MM.1S (cell line): ENCODE measurements around the gene PIGU.

Source experiments
- EZH2 ChIP-seq: fragments of 300-600 bp; sonication (generic); optimal IDR thresholded peaks from 2 replicates; pipeline ENCODE3; 2017; ENCODE audit warnings: low read depth, mild to moderate bottlenecking, antibody characterized with exemption, low read length, mixed read lengths
- EZH2phosphoT487 ChIP-seq: fragments of 300-600 bp; sonication (generic); IDR thresholded peaks from 2 replicates; pipeline ENCODE4 v1.6.1; 2018; ENCODE audit warnings: antibody characterized with exemption, low read length
- TF ChIP-seq, protein P1 (sequence below): fragments of 300-600 bp; sonication (generic); IDR thresholded peaks from 2 replicates; pipeline ENCODE4 v1.5.1; 2016; ENCODE audit warnings: antibody characterized with exemption, low read length, mixed read lengths

DNA sequence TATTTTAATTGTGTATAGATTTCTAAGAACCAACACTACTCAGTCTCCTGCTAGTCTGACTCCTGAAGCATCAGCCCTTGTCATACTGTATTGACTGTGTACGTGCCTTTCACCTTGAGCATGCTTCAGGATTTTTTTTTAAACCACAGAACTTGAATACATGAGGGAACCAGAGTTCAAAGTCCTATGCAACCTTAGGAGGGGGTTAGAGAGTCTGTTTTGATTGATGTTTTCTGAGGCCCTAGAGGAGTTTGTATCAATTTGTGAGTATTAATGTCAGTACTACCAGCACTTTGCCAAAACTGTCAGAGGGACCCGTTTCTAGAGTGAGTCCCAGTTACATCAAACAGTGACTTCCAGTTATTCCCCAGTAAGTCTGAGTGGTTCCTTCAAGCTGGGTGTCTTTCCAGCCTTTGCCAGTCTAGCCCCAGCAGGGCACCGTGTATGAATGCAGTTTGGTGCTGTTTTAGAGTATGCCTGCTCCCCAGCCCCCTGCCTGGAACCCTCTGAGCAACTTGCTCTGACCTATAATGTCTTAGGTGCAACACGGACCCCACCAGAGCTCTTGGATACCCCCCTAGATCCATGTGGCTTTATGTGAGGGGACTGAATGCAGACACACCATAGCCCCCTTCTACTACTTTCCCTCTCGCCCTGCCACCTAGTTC lies 35.8 kb upstream of the PIGU start:
- TF ChIP-seq, protein P1, sequence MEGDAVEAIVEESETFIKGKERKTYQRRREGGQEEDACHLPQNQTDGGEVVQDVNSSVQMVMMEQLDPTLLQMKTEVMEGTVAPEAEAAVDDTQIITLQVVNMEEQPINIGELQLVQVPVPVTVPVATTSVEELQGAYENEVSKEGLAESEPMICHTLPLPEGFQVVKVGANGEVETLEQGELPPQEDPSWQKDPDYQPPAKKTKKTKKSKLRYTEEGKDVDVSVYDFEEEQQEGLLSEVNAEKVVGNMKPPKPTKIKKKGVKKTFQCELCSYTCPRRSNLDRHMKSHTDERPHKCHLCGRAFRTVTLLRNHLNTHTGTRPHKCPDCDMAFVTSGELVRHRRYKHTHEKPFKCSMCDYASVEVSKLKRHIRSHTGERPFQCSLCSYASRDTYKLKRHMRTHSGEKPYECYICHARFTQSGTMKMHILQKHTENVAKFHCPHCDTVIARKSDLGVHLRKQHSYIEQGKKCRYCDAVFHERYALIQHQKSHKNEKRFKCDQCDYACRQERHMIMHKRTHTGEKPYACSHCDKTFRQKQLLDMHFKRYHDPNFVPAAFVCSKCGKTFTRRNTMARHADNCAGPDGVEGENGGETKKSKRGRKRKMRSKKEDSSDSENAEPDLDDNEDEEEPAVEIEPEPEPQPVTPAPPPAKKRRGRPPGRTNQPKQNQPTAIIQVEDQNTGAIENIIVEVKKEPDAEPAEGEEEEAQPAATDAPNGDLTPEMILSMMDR: no peak
- TF ChIP-seq EZH2: no peak
- TF ChIP-seq EZH2phosphoT487: no peak
